Limb (tissue), 2 donors: ENCODE results near the gene FGGY.

ENCODE experiments used
- DNase-seq, 2 donors: peaks; one replicate each; pipeline ENCODE4 v3.0.0-alpha.2; 2016; ENCODE audit errors: extremely low spot score in 2 of 2

FGGY gene

DNA sequence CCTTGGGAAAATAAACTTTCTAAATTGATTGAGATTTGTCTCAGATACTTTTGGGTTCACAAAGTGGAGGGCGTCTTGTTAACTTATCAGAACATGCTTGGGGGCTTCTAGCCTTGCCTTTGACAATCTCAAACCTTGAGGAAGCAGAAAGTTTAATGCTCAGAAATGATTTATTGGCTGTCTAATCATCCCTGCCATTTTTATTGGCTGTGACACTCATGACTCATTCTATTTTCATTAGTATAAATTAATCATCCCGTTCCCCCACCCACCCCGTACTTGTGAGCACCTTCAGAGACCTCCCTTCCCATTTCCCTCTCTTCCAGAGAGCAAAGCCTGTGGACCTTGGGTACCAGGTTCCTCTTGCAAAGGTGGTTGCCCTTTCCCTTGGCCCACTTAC is 87.1 kb downstream of the FGGY start:
- no peak for DNase-seq

DNA sequence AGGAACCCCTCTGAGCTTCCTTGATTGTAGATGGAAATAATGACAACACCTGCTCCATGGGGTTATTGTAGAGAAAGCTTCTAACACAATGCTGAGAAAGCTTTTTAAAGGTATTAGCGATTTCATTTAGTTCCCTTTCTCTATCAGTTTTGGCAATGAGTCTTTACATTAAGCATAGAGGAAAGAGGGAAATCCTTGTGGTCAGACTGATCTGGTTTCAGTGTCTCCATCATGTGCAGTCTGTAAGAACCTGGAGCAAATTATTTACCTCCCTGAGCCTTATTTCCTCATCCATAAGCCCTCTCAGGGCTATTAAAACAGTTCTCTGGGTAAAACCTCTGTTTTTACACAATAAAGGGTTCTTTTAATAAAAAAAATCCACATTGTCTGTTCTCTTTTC is 87.5 kb downstream of the FGGY start:
- DNase-seq: no peak

DNA sequence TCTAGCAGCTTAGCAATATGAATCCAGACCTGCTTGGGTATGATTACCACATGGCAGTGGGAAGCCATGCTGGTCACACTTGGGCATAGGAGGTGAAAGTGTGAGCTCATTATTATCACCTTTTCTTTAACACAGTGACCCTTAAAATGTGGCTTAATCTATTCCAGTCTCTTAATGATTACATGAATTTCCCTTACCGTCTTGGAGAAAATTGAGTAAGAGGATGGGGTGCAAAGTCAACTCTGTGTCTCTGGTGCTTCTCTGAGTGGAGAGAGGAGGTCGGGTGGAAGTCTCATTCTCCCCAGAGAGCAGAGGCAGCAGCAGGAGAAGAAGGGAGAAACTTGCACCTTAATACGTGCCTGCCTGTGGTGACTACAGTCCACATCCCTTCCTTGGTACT is 91.3 kb downstream of the FGGY start:
- DNase-seq: no peak

DNA sequence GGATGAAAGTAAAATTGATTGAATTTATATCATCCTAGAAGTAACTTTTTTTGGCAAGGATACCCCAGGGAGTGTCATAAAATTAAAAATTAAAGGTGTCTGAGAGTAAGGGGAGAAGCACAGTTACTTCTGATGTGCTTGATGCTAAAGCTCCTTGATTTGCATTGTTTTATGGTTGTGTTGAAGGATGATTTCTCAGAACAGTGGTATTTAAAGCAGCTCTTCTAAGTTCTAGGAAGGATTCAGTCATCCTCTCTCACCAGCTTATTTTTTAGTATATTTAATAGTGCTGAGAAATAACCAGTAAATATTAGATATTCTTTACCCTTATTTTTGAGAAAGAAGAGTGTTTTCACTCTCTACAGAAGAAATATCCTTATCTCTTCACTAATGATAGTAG is 93.0 kb downstream of the FGGY start:
- no peak for DNase-seq

DNA sequence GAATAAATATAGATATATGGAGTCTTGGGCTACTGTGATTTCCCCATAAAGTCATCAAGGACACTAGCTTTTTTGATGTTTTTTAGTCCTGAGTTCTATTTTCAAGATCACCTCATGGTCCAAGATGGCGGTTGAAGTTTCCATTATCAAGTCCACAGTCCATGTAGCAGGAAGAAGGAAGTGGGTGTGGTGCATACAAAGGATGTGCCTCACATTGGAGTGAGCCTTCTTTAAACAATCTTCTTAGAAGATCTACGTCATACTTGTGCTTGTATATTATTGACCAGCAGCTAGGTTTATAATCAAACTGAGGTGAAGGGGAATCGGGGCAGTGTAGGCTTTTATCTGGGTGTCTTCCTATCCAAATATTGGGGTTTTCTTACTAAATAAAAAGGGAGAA is 93.4 kb downstream of the FGGY start:
- DNase-seq: no peak

DNA sequence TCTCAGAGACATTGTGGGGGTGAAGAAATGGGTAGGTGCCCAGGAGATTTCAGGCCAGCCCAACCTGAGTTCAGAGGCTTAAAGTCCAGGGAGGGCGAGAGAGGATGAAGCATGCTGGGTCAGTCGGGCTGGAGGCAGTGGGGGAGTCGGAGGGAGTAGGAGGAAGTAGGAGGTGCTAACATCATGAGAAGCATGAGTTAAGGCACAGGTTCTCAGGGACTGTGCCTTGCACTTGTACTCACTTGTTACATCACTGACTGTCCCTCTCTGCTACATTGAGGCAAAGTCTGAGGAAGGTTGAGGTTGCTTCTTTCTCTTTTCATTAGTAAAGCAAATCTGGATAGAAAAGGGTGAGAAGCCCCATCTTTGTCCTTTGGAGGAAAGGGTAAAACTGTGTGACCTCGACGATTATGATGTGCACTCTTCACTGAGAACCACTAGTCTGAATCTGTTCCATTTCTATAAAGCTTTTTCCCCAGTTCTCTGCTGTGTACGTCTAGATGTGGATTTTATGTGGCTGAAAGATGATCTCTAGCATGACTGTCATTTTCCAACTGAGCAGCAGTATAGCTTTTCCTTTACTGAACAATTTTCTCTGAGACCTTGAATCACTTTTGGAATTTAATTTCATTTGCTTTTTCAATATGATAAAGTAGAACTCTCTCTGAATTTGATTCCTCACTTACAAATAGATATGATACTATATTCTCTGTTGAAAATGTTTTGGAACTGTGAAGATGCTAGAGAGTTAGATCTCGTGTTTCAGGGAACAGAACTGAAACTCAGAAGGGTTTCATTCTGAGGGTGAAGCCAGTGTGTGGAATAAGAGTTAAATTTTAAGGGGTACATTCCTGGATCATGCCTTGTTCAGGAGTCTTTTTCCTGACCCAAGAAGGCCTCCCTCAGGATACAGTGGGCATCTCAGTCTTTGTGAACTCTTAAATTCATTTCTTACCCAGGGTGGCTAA is 94.6 kb downstream of the FGGY start:
- no peak for DNase-seq

DNA sequence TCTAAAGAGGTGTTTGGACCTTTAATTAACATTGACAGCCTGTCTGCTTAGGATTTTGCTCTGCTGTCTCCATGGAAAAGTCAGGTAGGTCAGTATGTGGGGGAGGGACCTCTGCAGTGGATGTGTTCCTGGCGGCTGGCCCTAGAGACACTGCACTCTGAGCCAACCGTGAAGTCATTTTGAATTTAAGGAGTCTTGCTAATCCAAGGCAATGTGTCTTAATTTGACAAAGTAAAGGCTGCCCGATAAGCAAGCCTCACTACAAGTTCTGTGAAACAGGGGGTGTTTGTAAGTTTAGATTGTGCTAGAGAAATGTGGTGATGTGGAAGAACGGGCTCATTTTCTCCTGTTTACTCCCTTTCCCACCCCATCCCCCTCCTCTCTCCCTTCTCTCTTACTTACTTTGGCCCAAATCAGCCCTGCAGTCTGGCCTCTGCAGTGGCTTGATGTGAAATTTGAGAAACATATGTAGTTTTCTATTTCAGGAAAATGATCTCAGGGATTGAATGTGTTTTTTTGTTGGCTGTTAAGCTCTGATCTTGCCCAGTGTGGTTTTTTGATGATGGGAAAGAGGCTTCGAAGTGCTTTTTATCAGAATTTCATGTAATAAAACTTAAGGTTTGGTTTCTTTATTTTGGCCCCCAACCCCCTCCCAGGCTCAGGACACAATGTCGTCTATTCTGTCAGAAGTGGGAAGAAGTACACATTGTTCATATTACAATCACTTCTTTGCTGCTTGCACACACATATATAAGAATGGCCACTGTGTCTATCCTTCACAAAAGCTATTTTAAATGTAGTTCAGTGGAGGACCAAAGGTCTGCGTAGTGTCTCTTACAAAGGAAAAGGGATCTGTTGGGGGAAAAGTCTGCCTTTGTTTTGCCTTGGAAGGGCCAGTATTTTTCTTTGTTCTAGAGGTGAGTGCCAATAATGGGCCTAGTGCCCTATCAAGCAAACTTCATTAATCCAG is 96.6 kb downstream of the FGGY start:
- DNase-seq: peak; percentile 77 to 90

DNA sequence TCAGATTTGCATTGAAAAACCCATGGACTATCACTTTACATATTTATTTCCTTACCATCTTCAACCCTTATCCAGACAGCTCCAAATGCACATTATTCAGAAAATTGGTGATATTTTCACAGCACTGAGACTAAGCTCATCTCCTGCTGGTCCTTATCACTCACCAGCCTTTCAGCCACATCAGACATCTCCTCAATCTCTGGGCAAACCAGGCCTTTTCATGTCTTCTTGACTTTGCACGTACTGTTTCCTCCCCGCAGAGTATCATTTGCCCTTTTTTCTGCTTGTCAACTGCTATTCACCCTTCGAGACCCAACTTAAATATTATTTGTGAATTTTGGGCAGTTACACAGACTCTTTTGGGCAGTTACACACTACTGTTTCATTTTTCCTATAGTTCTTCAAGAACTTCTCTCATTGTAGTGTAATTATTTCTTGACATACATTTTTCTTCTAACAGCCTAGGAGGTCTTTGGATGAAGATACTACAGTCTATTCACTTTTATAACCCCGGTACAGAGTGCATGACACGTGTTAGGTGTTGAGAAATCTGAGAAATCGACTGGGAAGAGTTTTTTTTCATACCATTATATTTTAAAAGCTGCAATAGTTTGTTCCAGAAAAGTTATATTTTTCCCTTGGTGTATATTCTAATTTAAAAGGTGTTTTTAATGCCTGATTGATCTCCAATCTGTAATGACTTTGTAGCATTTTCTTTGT is 98.0 kb downstream of the FGGY start:
- no peak for DNase-seq

DNA sequence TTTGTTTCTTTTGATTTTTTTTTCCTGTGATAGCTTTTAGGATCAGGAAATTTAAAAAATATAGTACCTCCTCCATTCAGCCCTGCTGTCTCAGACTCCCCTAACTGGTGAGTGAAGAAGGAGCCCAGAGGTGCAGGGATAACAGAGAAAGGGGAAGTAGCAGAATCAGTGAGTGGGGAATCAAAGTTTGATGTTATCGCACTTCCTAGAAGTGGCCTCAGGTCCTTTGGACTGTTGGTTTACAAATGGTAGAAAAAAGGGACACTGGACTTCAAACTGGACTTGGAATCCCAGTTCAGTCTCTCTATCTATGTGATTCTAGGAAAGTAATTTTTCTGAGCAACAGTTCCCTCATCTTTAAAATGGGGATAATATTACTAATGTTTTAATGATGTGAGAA is 99.5 kb downstream of the FGGY start:
- DNase-seq: no peak

DNA sequence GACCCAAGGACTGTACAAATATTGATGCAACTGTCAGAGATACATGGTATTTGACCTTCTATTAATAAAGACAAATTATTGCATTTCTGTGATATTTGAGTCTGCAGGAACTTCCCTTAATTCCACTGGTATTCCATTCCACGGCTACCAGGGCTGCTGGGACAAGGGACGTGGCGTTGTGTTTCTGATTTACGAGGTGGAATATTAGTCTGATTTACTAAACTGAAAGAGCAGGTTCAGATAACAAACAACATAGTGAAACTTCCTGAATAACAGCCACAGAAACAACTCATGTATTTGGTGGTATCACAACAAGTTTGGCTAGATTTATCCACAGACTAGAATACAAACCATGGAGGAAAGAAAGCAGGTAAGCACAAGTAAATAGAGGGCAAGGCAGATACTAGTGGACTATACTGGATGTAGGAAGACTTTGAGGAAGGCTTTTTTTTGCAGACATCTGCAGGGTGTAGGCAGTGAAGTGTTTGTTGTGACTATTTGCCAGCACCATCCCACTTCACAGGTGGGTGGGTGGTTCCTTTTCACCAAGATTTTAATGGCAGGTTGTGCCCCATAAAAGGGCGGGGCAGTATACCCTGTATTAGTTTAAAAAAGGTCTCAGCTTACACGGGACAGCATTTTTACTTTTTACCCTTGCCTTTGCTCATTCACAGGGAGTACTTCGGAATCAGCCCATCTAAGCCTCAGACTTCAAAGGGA is 100.4 kb downstream of the FGGY start:
- DNase-seq: no peak

DNA sequence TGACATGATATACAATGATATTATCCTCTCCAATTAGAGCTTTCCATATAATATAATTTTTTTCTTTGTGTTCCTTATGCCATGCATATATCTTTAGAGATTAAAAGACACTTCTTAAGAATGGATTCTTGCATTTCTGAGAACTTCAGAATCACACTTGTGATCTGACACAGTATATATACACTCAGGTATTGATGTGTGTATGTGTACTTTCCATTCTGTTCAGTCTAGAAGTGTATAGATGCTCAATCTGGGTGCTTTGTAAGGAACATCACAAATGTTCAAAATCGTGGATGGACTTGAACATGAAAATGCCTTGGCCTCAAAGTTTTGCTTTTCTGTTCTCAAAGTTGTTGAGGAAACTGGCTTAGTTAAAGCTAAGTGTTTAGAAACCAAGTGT is 102.7 kb downstream of the FGGY start:
- DNase-seq: no peak

DNA sequence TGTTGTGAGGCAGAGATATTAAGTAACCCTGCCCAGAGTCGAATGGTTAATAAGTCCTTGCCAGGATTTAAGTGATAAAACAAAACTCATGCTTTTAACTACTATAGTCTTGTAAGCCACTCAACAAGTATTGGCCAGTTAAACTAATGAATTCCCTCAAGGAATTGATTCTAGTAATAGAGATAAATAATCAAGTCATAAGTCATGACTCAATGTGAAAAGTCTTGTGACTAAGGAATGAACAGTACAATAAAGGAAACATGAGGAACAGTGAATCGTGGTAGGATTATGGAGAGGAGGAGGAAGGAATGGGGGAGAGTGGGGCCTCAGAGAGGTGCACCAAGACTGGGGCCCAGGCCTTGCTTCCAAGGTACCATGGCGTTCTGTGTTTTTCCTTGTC is 104.7 kb downstream of the FGGY start:
- no peak for DNase-seq

DNA sequence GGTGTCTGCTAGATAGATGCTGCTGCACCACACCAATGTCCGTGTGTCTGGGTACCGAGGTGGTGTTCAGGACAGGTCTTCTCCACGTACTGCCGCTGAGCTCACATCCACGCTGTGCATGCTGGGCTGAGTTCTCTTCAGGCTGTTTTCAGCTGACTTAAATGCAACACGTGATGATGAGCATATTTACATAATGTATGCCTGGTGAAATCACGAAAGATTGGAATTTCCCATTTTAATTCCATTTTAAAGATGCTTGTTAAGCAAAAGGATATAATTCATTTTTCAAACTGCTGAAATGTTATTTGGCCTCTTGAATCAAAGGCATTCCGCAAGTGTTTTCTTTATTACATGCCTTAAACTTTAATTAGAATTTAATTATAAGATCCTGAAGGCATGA is 107.9 kb downstream of the FGGY start:
- no peak for DNase-seq

DNA sequence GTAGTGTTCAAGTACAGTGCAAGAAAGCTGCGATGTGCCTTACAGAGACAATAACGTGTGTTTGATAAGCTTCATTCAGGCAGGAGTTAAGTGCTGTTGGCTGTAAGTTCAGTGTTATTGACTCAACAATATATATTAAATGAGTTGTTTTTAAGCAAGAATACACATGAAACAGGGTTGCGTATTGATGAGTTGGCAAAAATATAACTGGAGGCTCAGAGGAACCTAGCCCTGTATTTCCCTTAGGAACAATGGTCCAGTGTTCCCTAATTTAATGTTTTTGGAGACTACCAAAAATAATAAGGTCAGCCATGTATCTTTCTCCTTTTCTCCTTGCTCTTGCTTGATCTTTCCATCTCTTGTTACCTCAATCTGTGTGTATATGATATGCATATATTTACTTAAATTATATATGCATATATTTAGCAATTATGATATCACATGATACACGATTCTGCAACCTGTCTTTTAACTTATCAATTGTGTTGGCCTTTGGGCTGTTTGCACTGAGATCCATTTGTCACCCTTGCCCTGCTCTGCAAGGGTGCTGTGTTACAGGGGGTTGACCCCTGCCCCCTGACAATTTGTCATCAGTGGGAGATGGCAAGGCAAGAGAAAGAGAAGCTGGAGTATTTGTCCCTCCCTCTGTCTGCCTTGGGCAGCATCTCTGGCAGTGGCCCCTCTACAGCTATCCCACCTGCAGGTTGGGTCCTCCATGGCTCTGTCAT is 109.7 kb downstream of the FGGY start:
- DNase-seq: no peak

DNA sequence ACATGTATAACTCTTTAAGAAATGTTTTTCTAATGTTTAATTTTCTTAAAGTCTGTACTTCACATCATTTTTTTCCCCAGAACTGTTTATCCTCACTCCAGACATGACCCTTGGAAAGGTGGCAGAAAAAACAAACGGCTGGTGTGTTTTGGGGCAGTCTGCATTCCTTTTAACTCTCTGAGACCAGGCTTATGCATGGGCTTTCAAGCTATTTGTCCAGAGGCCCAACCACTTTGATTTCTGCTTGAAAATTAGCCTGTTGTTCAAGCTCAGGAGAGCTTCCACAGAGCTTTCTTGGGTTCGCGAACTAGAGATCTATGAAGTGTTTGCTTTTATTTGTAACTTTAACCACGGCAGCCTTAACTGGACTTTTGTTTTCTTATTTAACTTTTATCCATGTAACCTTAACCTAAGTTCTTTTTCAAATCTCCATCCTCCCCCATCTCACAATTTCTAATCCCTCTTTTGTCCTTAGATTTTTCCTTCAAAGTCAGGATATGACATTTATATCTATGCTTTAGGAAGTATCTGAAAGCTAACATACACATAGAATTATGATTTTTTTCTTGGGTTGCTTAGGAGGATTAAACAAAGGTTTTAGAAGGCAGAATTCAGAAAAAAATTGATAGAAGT is 111.8 kb downstream of the FGGY start:
- DNase-seq: no peak

DNA sequence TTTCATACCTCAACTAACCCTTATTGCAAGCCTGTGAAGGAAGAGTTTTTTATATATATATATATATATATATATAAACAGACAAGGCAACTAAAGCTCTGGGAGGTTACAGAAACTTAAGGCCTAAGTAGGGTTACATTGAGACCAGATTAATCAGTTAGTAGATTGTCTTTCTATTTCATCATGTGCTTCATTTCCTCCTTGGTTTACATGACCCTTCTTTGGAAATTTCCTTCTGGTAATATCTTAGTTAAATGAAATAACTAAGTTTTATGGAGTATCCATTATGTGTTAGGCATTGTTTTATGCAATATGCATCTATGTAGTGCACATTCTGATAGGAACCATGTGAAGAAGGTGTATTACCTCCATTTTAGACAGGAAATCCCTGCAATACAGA is 112.7 kb downstream of the FGGY start:
- DNase-seq: no peak

DNA sequence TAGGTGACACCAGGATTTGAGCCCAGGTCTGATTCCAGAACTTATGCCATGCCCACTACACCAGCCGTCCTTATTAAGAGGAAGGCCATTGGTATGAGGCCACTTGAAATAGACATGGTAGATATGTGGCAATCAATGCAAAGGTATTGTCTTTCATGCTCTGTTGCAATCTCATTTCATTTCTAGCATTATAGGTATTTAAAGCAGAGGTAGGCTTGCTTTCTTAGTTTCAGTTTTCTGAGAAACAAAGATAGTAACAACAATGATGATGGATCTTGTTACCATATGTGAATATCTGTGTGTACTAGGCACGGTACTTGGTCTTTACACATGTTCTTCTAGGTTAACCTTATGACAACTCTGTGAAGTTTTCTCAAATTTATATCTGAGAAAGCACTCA is 113.1 kb downstream of the FGGY start:
- DNase-seq: no peak

DNA sequence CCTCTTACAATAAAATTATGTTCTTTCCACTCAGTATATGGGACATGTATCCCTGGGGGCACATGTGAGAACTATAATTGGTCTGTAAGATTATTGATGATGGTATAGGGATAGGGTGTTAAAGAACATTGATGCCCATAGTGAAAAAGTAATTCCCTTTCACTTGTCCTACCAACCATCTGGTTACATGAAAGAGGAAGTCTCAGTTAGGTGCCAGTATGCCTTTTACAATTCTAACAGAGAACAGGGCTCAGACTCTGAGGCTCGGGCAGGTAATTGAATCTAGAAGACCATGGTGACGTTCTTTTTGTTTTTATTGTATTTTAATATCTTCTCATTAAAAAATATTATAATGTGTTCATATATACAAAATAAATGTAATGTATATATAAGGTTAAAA is 113.6 kb downstream of the FGGY start:
- DNase-seq: no peak

DNA sequence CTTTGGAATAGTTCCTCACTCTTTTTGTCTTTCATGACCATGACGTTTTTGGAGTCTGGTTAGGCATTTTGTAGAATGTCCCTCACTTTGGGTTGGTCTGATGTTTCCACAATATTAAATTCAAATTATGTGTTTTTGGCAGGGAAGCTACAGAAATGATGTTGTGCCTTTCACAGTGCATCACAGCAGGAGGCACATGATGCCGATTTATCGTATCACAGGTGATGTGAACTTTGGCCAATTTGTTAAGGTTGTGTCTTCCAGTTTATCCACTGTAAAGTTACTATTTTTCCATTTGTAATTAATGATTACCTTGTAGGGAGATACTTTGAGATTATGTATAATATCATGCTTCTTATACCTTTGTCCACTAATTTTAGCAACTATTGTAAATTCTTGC is 114.3 kb downstream of the FGGY start:
- DNase-seq: no peak
